22Rv1 (cell line): ENCODE data around the gene SLC40A1.

Experiments
- CTCF ChIP-seq: fragments of 450-650 bp; IDR thresholded peaks from 2 replicates; pipeline ENCODE4 v1.5.1; 2017; ENCODE audit warnings: mild to moderate bottlenecking
- ZFX ChIP-seq: fragments of 450-650 bp; IDR thresholded peaks from 2 replicates; pipeline ENCODE4 v1.6.1; 2017; ENCODE audit warnings: antibody characterized with exemption, borderline replicate concordance

- TF ChIP-seq CTCF (no peak), ZFX (no peak)
Observed at GRCh38 chr2:189601043-189601442, 20.5 kb upstream of the SLC40A1 start.
